Progenitor cell of endocrine pancreas (in vitro differentiated cells): ENCODE results near the gene LMOD3. TPM values are rescaled to one million over a fixed set of nuclear protein-coding genes. Genes with fewer than 3 reads are reported as not detected.

Source experiments
- DNase-seq: peaks from one replicate; pipeline ENCODE4 v3.0.0; 2021; ENCODE audit warnings: low spot score; ENCODE audit not compliant: unreplicated experiment
- H3K27ac Mint-ChIP-seq: 2 replicates; pipeline ENCODE4 v1.8.0; 2021; ENCODE audit warnings: mild to moderate bottlenecking, moderate library complexity, mixed read lengths
- H3K27me3 Mint-ChIP-seq: 2 replicates; pipeline ENCODE4 v1.8.0; 2021; ENCODE audit warnings: mixed read lengths
- H3K36me3 Mint-ChIP-seq: 2 replicates; pipeline ENCODE4 v1.8.0; 2022; ENCODE audit warnings: mixed read lengths; ENCODE audit not compliant: insufficient read depth
- H3K4me1 Mint-ChIP-seq: 2 replicates; pipeline ENCODE4 v1.8.0; 2021; ENCODE audit warnings: low read depth, mixed read lengths
- H3K4me3 Mint-ChIP-seq: 2 replicates; pipeline ENCODE4 v1.8.0; 2021; ENCODE audit warnings: low read depth, mild to moderate bottlenecking, moderate library complexity, mixed read lengths
- H3K9me3 Mint-ChIP-seq: 2 replicates; pipeline ENCODE4 v1.8.0; 2021; ENCODE audit warnings: low read depth, mixed read lengths
- total RNA-seq: library from RNA; stranded (reverse); gene quantifications from 2 replicates; pipeline ENCODE4 v1.2.1, GENCODE V29; 2021
- TF ChIP-seq, protein P1 (sequence below): fragments of 200-600 bp; sonication (generic); IDR thresholded peaks from one replicate; pipeline ENCODE4 v1.5.0; 2021; ENCODE audit warnings: antibody characterized with exemption, mild to moderate bottlenecking; ENCODE audit not compliant: unreplicated experiment

The LMOD3 gene
- total RNA-seq, 1 donor from 2014 or later = not detected

GRCh38 chr3:69085833-69086722 is 36.3 kb downstream of the LMOD3 start:
- H3K27me3 Mint-ChIP-seq = no peaks in the 10 kb centered on the region
- H3K4me1 Mint-ChIP-seq = peaks cover 26% of the 10 kb centered on the region
- no peak for DNase-seq
- no peaks in the 10 kb centered on the region for H3K9me3 Mint-ChIP-seq
- TF ChIP-seq, protein P1, sequence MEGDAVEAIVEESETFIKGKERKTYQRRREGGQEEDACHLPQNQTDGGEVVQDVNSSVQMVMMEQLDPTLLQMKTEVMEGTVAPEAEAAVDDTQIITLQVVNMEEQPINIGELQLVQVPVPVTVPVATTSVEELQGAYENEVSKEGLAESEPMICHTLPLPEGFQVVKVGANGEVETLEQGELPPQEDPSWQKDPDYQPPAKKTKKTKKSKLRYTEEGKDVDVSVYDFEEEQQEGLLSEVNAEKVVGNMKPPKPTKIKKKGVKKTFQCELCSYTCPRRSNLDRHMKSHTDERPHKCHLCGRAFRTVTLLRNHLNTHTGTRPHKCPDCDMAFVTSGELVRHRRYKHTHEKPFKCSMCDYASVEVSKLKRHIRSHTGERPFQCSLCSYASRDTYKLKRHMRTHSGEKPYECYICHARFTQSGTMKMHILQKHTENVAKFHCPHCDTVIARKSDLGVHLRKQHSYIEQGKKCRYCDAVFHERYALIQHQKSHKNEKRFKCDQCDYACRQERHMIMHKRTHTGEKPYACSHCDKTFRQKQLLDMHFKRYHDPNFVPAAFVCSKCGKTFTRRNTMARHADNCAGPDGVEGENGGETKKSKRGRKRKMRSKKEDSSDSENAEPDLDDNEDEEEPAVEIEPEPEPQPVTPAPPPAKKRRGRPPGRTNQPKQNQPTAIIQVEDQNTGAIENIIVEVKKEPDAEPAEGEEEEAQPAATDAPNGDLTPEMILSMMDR = no peak
- H3K27ac Mint-ChIP-seq = peak overlapping the region; percentile 71
- H3K4me3 Mint-ChIP-seq = peak overlapping the region; percentile 93
- H3K36me3 Mint-ChIP-seq = peaks cover 2% of the 10 kb centered on the region

DNA sequence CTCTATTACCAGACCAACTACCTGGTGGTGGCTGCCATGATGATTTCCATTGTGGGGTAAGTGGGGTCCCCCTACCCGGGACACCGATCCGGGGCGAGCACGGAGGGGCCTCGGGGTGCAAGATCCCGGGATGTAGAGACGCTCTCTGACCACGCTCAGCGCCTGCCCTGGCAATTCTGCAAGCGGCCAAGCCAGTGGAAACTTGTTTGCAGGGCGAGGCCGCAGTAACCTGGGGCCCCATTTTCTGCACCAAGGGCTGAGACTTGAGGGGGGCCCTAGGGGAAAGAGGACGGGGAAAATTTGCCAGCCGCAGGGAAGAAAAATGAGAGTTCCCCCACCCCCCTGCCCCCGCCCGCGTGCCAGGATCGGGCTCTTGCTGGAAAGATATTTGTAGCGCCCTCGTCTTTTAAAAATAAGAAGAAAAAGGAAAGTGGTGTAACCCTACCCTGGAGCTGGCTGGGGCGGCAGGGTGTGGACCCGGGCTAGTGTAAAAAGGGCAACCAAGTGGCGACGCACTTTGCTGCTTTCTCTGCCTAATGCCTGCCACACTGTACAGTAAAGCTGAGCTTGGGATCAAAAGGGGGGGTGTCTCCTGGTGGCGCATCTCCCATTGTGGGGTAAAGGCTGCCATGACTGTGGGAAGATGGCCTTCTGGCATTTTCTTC is 37.1 kb downstream of the LMOD3 start:
- Mint-ChIP-seq H3K36me3 (no peaks in the 10 kb centered on the region), H3K4me1 (peaks cover 31% of the 10 kb centered on the region), H3K27ac (peak overlapping the region; percentile 71), H3K9me3 (no peaks in the 10 kb centered on the region), H3K4me3 (peak overlapping the region; percentile 93), H3K27me3 (no peaks in the 10 kb centered on the region)
- peak; percentile 14 for DNase-seq
- TF ChIP-seq, protein P1 = no peak

DNA sequence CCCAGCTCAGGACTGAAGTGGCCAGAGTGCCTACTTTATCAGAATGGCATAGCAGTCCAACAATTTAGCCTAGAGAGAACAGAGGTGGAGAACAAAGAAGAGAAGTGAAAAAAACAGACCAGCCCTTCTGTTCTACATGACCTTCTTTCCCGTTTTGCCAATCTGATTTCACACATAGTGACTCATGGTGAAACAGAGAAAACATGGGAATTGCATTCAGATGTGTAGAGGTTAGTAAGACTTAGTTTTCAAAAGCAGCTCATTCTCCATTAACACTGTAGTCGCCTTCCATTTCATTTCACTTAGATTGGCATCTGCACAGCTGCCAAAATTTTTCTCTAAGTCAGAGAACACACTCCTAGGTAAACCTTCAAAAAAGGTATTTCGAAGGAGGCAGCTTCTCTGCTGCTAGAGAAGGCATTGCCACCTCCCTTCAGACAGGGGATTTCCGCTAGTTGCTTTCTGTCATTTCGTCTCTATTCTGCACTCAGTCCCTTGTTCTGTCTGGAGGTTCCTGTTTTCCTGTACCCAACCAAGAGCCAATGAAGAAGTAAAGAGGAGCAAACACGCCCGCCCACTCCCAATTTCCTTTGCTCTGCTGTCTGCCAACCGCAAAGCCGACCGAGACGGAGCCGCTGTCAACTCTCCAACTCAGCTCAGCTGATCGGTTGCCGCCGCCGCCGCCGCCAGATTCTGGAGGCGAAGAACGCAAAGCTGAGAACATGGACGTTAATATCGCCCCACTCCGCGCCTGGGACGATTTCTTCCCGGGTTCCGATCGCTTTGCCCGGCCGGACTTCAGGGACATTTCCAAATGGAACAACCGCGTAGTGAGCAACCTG is 37.8 kb downstream of the LMOD3 start, which contains the start of gene ARL6IP5:
Gene ARL6IP5 (plus strand): TSS at position 612 of the 842 bp plus-strand sequence. CDS start 111 bp downstream, at position 723.
- peak within 1 kb of the TSS; percentile 93 for H3K4me3 Mint-ChIP-seq
- H3K9me3 Mint-ChIP-seq = no peaks in the 10 kb centered on the region
- peaks cover 32% of the 10 kb centered on the region for H3K4me1 Mint-ChIP-seq
- H3K36me3 Mint-ChIP-seq = no peaks in the 10 kb centered on the region
- H3K27ac Mint-ChIP-seq = peak within 1 kb of the TSS; percentile 71
- peak; percentile 70 for DNase-seq
- no peaks in the 10 kb centered on the region for H3K27me3 Mint-ChIP-seq
- TF ChIP-seq, protein P1 = no peak

DNA sequence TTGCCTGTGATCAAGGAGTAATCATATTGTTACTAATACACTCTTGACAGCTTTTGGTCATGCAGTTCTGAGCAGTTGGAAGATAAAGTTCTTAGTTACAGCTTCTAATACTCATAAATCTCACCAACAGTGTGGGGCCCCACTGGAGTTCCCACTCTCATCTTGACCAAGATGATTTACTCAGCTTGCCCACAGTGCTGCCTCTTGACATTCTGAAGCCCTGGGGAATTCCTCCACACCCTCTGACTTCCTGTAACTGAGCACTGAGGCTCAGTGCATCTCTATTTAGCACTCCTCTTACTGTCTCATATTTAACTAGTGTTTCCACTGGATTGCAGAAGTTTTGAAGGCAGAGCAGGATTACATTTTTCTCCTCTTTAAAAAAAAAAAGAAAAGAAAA is 39.6 kb downstream of the LMOD3 start:
- no peak overlapping the region for H3K4me3 Mint-ChIP-seq
- TF ChIP-seq, protein P1 = no peak
- no peaks in the 10 kb centered on the region for H3K27me3 Mint-ChIP-seq
- peaks cover 42% of the 10 kb centered on the region for H3K4me1 Mint-ChIP-seq
- no peaks in the 10 kb centered on the region for H3K9me3 Mint-ChIP-seq
- no peak for DNase-seq
- no peaks in the 10 kb centered on the region for H3K36me3 Mint-ChIP-seq
- H3K27ac Mint-ChIP-seq = no peak overlapping the region

DNA sequence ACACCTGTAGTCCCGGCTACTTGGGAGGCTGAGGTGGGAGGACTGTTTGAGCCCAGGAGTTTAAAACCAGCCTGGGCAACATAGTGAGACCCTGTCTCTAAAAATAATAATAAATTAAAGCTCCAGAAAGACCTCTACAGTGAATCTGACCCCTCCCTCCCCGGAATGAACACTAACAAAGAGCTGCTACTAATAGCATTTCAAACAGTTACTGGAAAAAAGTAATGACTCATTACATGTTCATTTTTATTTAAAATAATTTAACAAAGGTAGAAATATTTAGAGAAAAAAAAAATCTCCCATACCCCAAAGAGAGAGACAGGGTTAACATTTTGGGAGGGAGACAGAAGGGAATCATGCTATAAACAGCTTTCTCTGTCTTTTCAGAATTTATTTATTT is 40.0 kb downstream of the LMOD3 start:
- H3K36me3 Mint-ChIP-seq = peaks cover 1% of the 10 kb centered on the region
- no peaks in the 10 kb centered on the region for H3K9me3 Mint-ChIP-seq
- H3K27ac Mint-ChIP-seq = no peak overlapping the region
- no peak overlapping the region for H3K4me3 Mint-ChIP-seq
- H3K4me1 Mint-ChIP-seq = peaks cover 44% of the 10 kb centered on the region
- H3K27me3 Mint-ChIP-seq = no peaks in the 10 kb centered on the region
- TF ChIP-seq, protein P1 = no peak
- DNase-seq = no peak
